Fibroblast of skin of left biceps (primary cell): ENCODE measurements around the gene ZNF619.

Source experiments
- DNase-seq, 2 experiments: peaks; one replicate each; pipeline ENCODE4 v3.0.0-alpha.2; 2013; ENCODE audit warnings: low read depth in 2 of 2

Gene ZNF619

GRCh38 chr3:40532252-40532651, 55.3 kb downstream of the ZNF619 start:
- DNase-seq = no peak

- no peak for DNase-seq
Observed at GRCh38 chr3:40534283-40534682, 57.4 kb downstream of the ZNF619 start.
